GM10847 (cell line): Measurements from ENCODE around the gene IL31RA.

Source experiments
- POLR2A ChIP-seq: IDR thresholded peaks from 2 replicates; pipeline ENCODE4 v1.6.1; 2011; ENCODE audit not compliant: insufficient read length; ENCODE audit errors: extremely low read depth

Gene IL31RA

GRCh38 chr5:55908804-55909203 is 57.6 kb downstream of the IL31RA start:
- TF ChIP-seq POLR2A: no peak

DNA sequence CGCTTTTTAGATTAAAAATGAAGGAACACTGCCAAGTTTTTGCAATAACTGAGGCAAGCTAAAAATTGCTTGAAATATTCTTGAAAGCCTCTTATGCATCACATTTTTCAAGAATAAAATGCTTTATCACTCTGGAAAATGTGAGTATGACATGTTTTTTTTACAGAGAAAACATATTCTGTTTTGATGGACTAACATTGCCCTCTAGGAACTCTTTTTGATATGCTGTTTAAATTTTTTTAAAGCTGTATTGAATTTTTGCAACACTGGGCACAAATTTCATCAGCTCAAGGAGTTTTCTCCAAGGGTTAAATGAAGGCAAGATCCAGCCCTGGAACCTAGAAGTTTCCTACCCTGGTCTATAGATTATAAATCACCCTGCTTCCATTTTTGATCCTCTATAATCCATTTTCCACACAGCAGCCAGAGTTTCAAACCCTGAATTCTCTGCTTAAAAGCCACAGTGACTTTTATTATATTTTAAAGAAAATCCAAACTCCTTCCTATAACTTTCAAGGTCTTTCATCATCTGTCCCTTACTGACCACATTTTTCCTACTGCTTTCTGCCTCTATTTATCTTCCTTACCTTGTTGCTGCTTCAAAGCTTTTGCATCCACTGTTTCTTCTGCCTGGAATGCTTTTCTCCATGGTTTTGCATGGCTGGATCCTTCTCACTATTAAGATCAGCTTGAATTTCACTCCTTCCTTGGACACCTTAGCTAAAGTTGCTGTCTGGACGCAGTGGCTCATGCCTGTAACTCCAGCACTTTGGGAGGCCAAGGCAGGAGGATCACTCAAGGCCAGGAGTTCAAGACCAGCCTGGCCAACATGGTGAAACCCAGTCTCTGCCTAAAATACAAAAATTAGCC is 60.9 kb downstream of the IL31RA start:
- TF ChIP-seq POLR2A: no peak

DNA sequence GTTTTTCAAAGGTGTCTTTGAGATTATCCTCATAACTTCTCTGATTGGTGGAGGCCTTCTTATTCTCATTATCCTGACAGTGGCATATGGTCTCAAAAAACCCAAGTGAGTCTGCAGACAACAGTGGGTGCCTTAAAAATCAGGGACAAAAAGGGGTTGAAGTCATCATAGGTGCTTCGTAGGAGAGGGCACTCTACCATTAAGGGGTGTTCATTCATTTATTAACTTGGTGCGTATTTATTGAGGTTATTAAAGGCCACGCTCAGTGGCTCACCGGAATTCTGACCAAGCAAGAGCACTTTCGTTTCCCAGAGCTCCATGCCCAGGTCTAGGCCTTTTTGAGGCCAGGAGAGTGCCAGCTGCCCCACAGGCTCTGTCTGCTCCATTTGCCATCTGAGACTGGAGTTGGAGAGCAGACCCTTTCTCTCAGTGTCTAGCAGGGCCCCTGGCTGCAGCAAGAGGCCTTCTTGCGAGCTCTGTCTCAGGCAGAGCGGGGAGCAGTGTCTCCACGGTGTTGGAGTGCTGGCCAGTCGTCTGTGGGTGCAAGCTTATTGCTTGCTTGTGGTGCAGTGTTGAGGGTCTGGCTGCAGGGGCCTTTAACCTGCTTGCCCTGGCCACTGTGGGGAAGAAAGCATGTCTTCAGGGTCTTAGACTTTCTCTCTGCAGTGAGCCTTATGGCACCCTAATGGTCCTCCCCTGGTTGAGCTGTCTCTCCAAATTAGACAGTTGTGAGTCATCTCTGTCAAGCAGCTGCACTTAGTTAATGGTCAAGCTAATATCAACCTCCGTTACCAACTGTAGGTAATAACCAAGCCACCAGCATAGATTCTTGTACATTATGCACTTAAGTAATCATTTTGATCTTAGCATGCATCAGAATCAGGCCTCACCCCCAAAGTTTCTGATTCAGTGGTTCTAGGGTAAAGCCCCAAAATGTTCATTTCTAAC is 62.6 kb downstream of the IL31RA start:
- no peak for TF ChIP-seq POLR2A

DNA sequence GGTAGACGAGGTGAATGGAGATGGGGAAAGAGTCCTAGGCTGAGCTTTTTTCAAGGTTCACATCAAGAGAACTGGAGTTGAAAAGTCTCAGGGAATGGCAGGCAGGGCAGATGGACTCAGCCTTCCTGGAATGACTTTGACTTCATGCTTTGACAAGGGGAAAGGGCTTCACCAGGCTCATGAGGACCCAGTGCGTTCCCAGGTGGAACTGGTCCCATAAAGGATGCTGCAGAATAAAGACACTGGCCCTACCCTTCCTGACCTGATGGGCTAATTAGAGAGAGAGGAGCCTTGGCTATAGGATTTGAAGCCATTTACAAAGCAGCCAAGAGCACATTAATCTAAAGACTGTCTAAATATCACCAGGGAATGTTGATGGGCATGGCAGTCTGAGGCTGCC is 63.8 kb downstream of the IL31RA start:
- no peak for TF ChIP-seq POLR2A

- TF ChIP-seq POLR2A: no peak
Observed at GRCh38 chr5:55915783-55916182, 64.6 kb downstream of the IL31RA start.

- no peak for TF ChIP-seq POLR2A
Observed at GRCh38 chr5:55916986-55917385, 65.8 kb downstream of the IL31RA start.

- no peak for TF ChIP-seq POLR2A
Observed at GRCh38 chr5:55917402-55918086, 66.4 kb downstream of the IL31RA start.

DNA sequence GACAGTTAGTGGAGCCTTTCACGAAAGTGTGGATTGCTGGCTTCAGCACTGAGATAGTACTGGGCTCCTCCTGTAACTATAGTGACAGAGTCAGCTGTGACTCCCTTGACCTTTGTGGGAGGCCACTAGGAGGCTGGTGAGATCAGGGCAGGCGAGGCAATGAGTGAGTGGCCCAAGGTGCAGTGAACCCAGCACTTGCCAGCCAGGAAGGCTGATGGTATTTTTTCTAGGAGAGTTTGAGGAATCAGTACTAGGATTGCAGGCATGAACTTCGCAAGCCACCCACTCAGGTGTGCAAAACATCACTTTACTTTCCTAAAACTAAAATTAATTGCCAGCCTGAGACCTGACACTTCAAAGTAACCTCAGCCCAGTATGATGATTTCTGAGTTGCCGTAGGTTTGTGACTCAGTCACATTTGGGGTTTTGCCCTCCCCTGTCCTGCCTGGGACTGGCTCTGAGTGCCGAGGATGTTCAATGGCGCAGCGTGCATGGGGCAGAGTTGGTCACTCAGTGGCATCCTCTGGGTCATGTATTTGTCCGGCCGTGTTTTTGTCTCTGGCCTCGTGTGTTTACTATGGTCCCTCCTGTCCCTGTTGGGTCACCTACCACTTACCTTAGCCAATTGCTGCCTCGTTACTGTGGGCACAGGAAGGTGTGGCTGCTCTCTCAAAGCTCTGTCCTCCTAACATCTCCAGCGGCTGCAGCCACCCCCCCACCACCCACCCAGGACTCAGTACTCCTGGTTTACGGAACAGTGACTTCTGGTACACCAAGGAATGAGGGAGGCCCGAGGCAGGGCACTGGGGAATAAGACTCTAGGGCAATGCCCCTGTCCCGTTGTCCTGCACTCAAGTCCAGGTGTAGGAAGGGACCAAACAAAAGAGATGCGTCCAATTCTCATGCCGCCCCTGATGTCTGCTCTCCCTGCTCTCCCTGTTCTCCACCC is 67.2 kb downstream of the IL31RA start:
- no peak for TF ChIP-seq POLR2A

- TF ChIP-seq POLR2A: no peak
Observed at GRCh38 chr5:55919625-55920024, 68.5 kb downstream of the IL31RA start.

DNA sequence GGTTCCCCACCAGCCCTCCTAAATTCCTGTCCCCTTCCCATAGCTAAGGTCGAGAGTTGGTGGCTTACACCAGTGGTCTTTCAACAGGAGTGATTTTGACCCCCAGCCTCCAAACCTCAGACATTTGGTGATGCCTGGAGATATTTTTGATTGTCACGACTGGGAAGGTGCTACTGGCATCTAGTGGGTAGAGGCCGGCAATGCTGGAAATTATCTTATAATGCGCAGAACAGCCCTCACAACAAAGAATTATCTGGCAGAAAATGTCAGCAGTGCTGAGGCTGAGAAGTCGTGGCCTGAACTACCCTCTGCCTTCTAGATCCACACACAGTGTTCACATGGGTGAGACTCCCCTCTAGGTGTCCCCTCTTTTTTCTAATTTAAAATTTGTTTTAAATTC is 69.6 kb downstream of the IL31RA start:
- no peak for TF ChIP-seq POLR2A

- TF ChIP-seq POLR2A: no peak
Observed at GRCh38 chr5:55921617-55922016, 70.5 kb downstream of the IL31RA start.

DNA sequence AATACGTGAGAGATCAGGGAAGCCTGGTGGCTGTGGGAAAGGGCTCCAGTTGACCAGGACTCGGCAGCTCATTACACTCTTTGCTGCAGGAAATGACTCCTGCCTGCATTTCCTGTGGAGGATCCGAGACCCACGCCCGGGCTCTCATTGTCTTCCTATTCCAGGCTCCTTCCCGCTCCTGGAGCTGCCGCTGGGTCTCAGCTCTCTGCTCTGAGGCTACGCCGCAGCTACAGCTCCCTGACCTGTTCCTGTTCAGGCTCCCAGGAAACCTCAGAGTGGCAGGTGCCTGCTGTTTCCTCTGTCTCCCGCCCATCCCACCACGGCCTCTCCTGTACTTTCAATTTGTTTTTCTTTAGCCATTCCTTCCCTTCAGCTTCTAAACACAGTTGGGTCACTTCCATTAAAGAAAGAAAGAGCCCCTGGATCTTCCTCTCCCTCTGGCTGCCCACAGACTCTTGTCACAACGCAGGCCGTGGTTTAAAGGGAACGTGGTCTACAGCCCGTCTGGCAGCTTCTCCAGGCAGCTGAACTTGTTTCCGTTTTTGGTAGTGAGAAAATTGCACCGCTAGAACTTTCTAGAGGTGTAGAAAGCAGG is 72.1 kb downstream of the IL31RA start:
- no peak for TF ChIP-seq POLR2A

GRCh38 chr5:55923865-55924500 is 72.8 kb downstream of the IL31RA start:
- no peak for TF ChIP-seq POLR2A
